HG03135 (cell line): ENCODE data around the gene BAIAP3.
A peak's percentile ranks its signal among the peaks of the same experiment; 100 is the strongest.

Source experiments
- ATAC-seq: cut with Tn5 transposase; IDR thresholded peaks from one replicate; pipeline ENCODE4 v1.9.1; 2021; ENCODE audit warnings: mild to moderate bottlenecking, moderate library complexity; ENCODE audit not compliant: unreplicated experiment

BAIAP3 gene

DNA sequence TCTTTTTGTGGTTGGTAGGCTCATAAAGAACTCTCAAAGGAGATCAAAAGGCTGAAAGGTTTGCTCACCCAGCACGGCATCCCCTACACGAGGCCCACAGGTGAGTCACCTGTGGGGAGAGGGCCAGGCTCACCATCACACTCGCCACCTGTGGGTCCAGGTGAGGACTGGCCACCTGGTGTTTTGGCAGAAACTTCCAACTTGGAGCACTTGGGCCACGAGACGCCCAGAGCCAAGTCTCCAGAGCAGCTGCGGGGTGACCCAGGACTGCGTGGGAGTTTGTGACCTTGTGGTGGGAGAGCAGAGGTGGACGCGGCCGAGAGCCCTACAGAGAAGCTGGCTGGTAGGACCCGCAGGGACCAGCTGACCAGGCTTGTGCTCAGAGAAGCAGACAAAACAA, 29.4 kb downstream of the BAIAP3 start:
- no peak for ATAC-seq

DNA sequence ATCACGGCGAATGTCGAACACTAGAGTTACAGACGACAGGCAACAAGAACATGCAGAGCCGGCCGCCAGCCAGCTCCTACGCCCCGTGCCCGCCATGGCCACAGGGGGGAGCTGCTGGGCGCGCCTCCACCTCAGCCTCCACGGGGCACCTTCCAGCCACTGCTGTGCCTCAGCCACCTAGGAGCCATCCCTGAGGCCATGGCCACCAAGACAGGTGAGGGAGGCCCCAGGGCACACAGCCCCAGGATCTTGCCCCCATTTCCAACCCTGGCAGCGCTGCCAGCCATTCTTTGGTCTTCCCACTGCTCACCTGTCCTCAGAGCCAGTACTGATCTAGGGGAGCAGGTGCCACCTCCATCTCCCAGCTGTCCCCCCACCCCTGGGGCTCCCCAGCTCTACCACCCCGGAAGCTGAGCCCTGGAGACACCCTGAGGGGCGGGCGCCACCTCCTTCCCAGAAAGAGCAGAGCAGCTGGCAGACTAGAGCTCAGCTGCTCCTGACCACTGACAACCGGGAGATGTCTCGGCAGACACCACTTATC, 30.1 kb downstream of the BAIAP3 start:
- ATAC-seq, result no peak

DNA sequence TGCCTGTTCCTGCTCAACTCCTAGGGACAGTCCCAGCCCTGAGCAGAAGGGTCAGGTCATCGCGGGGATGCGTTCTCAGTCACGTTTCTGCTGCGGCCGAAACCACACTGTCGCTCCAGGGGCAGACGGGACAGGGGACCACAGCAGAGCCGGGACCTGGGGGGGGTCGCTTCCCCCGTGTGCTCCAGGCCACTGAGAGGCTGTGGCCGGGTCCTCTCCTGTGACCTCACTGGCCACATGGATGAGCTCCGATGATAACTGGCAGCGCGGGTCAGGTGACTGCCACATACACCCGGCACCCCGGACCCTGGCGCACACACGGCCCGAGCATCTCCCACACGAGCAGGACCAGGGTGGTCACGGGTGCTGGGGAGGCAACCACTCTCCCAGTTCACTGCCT, 31.1 kb downstream of the BAIAP3 start:
- ATAC-seq, result no peak

DNA sequence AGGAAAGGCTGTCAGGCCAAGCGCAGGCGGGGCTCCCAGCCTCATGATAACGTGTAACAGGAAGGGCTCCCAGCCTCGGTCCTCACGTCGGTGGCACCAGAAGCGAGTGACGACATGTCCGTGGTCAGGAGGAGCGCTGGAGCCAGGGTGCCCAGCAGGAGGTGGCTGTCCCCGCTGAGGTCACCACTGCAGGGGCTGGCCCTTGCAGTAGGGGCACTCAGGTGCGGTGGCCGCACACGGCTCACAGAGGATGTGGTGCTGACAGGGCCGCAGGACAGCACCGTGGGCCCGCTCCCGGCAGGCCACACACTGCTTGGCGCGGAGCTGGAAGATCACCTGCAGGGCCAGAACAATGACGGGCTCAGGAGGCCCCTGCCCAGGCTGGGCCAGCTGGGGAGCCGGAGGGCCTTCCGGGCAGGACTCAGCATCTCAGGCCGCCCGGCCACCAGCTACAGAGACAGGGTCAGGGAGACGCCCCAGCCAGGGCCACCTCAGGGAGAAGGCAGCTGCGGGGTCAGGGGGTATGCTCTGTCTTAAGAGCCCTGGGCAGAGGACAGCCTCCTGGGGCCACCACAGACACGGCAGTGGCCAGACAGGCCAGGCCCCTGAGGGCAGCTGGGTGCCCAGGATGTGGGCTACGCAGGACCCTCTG, 32.7 kb downstream of the BAIAP3 start:
- no peak for ATAC-seq

DNA sequence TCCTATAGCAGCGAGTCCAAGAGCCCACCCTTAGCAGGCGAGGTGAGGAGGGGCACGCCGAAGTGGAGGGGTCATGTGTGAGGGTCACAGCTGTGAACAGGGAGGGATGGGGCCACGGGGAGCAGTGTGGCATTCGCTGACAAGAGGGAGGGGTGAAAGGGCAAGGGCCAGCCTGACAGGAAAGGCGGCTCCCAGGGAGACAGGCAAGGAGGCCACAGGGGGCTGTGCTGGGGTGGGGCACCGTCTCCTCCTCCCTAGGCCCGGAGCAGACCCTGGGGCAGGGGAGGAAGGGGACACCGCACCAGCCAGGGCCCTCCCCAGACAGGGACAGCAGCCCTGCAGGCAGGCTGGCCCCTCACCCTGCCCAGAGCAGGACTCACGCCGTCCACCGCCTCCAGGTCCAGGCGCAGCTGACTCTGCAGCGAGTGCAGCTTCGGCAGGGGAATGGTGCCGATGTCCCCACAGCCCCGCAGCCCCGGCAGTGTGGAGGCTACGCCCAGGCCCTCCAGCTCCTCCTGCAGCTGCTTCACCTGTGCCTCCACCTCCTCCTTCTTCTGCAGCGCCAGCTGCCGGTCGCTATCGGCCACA, 33.4 kb downstream of the BAIAP3 start:
- ATAC-seq, result no peak

DNA sequence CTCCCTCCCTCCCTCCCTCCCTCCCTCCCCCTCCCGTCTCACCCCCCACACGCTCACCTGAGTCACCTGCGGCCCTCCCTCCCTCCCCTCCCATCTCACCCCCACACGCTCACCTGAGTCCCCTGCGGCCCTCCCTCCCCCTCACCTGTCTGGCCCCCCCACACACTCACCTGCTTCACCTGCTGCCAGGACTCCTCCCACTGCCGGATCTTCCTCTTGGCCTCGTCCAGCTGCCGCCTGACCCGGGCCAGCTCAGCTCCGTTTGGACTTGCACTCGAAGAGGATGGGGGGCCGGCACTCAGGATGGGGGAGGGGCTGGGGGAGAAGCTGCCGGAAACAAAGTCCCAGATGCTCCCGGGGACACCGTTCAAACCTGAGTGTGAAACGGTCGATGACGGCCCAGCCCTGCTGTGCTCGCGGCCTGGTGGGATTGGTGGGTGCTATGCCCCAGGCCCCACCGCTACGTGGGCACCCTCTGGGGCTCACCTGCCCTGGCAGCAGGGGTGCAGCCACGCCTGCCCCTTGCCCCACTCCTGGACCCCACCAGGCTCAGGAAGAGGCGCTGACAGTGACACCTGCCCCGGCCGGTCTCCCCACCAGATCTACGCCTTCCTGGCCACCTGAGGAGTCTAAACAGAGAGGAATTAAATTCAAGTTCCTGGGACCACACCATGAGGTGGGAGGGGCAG, 34.2 kb downstream of the BAIAP3 start:
- ATAC-seq, result no peak

DNA sequence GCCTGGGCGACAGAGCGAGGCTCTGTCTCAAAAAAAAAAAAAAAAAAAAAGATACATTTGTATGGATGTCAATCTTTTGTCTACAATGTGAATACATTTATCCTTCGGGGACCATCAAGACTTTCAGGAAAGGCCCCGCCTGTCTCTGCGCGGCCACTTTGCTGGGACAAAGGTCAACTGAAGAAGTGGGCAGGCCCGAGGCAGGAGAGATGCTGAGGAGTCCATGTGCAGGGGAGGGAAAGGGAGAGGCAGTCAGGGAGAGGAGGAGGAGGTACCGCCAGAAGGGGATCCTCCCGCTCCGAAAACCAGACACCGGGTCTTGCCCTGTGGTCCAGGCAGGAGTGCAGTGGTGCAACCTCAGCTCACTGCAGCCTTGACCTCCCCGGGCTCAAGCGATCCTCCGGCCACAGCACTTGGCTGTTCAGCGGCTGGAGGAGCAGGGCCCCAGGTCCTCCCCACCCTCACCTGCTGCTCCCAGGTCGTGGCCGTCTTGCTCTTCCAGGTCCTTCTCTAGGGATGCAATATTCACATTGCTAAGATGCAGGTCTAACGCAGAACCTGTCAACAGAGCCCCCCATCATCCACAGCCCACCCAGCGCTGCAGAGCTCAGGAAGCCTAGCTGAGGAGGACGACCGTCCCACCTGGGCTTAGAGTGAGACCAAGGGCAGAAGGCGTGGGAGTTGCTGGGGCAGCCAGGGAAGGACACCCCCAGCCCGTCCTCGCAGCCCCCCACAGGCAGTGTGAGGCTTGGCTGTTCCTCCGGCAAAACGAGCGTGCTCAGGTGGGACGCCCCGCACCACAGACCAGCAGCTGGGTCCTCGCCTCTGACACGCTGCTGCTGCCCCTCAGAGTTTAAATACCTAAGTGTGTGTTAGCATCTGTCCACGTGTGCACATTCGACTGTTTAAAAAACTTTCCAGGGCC, 37.9 kb downstream of the BAIAP3 start:
- ATAC-seq, result no peak

DNA sequence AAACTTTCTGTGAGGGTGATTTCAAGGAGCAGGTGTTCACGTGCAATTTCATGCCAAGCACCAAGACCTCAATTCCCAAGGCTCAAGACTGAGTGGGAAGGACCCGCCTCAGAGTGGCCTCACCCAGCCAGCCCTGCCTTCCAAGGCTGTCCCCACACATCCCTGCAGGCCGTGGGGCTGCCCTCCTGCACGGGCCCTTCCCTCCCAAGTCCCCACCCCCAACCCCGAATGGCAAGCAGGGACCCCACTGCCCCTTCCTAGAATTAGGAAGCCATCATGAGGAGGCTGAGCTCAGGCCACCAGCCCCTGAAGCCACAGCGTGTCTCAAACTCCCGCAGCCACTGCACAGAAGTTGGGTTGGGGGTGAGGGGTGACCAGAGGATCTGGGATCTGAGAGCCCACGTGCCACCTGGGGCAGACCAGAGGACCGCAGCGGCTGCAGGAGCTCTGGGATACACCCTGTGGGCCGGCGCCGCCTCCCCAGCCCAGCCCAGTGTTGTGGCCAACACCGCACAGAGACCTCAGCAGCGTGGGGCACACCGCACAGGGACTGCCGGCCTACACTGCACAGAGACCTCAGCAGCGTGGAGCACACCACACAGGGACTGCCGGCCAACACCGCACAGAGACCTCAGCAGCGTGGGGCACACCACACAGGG, 39.0 kb downstream of the BAIAP3 start:
- ATAC-seq, result no peak

DNA sequence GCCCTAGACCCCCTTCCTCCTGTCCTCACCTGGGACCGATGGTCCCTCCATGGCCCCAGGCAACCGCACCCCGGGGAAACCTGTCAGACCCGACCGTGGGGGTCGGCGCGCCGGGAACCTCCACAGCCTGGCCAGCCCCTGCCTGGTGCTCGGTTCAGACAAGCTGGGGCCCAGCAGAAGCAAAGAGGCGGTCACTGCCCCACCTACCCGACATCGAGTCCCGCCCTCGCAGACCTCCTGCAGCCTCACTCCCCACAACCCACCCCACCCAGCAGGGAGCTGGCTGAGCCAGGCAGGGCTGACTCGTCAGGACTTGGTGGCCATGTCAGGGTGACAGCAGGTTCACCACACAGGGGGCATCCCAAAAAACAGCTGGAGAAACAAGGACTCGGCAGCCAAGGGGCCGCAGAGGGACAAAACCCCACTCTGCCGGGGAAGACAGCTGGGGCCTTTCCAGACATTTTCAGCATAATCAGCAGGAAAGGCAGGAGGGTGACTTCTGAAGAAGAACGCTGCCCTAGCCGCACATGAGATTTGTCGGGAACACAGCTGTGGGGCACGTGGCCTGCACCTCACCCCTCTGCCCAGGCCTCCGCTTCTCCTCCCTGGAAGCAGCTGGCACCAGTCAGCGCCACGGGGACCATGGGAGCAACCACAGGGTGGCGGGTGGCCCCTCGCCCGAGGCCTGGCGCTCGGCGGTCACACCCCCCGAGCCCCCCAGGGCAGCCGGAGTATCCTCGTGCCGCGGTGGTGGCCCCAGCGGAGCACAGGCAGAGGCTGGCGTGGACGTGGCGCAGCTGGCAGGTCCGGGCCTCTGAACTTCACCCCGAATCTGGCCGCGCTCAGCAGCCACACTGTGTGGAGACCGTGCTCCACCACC, 41.2 kb downstream of the BAIAP3 start:
- ATAC-seq, result no peak

DNA sequence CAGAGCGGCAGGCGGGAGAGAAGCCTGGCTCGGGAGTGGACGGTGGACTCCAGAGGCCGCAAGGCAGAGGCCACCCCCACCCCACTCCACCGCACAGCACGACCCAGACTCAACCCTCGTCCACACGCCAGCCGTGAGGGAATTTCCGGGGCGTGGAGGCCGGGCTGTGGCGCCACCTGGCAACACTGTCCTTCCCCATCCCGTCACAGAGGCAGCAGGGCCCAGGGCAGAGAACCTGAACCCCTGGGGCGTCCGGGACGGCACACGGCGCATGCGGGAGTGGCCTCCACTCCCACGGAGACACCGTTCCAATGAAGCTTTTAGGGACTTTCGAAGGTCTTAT, 41.8 kb downstream of the BAIAP3 start:
- no peak for ATAC-seq

DNA sequence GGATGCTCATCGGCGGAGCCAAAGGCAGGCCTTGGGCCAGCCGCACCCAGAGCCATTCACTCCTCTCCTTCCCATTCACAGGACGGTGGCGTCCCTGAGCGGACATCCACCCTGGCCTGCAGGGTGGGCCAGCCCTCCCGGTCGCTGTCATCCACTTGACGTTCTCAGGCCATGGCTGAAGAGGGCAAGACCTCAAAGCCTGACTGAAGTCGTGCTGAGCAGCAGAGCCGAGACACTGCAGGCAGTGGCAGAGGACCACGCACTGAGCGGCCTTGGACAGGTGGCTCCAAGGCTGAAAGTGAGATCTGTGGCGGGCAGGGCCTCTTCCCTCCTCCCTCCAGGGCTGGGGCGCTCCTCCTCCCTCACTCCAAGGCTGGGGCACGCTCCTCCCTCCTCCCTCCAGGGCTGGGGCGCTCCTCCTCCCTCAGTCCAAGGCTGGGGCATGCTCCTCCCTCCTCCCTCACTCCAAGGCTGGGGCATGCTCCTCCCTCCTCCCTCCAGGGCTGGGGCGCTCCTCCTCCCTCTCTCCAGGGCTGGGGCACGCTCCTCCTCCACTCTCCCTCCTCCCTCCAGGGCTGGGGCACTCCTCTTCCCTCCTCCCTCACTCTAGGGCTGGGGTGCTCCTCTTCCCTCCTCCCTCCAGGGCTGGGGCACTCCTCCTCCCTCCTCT, 42.4 kb downstream of the BAIAP3 start:
- ATAC-seq, result no peak

DNA sequence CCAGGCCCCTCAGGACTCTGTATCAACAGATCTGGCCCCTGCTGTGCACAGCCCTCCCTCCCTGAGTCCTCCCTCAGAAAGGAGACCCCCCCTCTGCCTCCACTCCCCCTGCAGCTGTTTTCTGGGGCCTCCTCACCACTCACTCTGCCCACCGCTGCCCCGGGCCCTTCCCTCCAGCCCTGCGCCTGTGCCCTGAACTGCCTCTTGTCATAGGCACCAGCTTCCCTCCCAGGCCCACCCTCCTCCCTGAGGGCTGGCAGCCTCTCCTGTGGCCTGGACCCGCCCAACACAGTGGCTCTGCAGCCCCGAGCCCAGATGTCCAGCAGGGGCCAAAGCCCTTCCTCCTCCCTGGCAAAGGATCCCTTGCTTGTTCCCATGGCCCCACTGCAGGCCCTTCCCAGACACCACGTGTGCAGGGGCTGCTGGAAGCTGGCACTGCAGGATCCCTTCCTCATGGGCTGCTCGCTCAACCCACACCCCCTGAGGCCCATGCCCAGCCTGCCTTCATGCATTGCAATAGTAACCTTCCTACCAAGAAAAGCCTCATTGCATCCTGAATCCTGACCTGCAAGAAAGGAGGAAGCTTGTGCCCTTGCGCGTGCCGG, 44.1 kb downstream of the BAIAP3 start:
- ATAC-seq, result no peak

DNA sequence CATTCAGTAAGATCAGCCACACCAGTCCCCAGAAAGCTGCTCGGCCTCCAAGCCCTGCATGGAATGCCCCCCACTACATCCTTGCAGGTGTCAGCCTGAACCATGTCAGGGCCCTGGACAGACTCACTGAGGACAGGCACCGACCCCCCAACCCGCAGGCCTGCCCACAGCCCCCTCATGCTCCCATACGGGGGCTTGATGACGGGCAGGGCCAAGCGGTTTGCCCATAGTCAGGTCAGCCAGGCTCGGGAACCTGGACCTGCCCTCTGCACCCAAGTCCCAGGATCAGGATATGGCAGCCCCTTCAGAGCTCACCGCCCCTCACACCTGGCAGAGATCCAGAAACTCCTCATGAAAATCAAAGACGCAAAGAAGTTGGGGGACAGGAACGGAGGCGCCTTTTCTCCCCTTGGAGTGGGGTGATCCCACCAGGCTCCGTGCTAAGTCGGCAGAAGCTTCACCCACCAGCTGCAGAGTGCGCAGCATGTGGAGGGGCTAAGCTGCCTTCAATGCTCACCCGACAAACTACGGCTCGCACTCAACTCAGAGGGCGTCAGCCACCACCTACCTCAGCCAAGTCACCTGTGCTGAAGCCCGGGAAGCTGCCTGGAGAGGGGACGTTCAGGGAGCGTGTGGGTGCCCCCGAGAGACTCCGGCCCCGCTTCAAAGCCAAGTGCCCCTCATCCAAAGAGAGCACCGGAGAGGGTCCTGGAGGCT, 44.8 kb downstream of the BAIAP3 start:
- no peak for ATAC-seq

DNA sequence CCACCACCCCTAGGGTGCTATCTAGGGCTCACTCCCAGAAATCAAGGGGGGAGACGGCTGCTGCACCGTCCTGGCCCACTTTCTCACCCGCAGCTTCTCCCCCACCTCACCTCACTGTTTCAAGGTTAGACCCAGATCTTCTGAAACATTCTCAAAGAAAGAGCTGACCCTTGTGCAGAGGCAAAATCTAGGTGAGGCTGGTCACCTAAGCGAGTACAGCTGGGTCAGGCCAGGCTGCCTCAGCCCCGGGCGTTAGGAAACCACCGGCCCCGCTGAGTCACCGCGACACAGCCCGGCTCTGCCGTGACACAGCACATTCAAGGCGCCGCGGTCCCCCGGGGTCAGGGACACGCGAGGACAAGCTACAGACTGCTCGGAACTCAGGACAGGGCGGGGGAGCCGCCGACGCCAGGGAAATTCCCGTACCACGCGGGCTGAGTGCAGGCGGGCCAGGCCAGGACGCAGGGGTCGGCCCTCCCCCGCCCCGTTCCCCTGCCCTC, 45.4 kb downstream of the BAIAP3 start:
- peak; percentile 35 for ATAC-seq

DNA sequence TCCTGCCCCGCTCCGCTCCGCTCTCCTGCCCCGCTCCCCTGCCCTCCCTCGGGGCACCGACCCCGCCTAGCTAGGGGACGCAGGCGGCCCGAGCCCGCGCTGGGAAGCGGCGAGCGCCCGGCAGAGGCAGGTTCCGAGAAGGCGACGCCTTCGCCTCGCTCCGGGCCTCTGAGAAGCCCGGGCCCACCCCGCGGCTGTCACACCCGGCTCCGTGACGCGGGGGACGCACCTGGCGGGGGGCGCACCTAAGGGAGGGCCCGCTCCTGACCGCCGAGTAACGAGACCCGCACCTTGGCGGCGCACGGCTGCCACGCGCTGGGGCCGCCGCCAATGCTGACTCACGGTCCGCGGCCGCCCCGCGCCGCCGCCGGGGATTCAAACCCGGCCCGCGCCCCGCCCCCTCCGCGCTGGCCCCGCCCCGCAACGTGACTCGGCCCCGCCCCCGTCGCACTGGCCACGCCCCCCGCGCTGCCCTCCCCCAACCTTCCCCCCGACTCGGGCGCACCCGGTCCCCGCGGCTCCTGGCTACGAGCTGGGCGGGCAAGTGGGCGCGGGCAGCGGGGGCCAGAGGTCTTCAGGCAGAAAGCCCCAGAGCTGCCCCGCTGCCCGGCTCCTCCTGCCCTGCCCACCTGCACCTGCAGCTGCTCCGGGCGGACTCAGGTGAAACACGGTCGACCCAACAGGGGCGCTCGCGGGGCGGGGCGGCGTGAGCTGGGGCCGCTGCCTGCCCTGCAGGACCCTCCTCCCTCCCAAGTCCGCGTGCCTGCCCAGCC, 46.0 kb downstream of the BAIAP3 start:
- ATAC-seq, result peak; percentile 42

DNA sequence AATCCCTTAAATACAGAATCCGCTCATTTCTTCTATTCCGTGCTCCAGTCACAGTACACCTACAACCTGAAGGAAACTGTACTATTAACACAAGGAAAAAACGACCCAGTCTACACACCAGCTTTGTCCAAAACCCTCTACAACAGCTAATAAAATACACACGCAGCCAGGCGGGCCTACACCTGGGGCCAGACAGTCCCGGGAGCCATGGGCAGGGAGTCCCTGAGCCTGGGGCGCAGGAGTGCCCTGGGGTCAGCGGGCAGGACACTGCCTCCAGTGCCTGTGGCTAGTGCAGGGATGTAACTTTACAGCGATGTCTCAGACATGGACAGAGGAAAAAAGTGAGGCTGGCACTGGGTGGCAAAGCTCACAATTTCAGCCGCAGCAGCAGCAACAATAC, 46.8 kb downstream of the BAIAP3 start:
- no peak for ATAC-seq
